ENCODE data around the gene WNT9A.

WNT9A gene

GRCh38 chr1:227903061-227903521 is 44.6 kb downstream of the WNT9A start:
- H3K9me3 ChIP-seq (ENCODE audit: control insufficient read depth, insufficient read depth, low read depth, low read length) = no peaks in the 10 kb centered on the region
- H3K27ac ChIP-seq (ENCODE audit: extremely low read depth, low read depth, low read length) = no peak overlapping the region
- H3K4me3 ChIP-seq (ENCODE audit: low read depth, low read length) = no peak overlapping the region
- TF ChIP-seq ZBTB44 (tag by site-specific recombination; IDR thresholded peaks at IDR 0.05) (no peak), ZNF335 (tag by site-specific recombination; conservative IDR thresholded peaks at IDR 0.05) (no peak), ZNF707 (tag by site-specific recombination; IDR thresholded peaks at IDR 0.05) (no peak), PATZ1 (tag by site-specific recombination; IDR thresholded peaks at IDR 0.05) (no peak), ZXDB (tag by site-specific recombination; IDR thresholded peaks at IDR 0.05) (no peak), BCL11A (tag by site-specific recombination; IDR thresholded peaks at IDR 0.05; ENCODE audit: low read depth) (no peak), ZFP69B (tag by site-specific recombination; IDR thresholded peaks at IDR 0.05) (no peak), ZNF398 (tag by site-specific recombination; IDR thresholded peaks at IDR 0.05) (no peak), ZNF138 (tag by site-specific recombination; IDR thresholded peaks at IDR 0.05; ENCODE audit: borderline replicate concordance) (no peak), ZBTB48 (tag by site-specific recombination; IDR thresholded peaks at IDR 0.05) (no peak), ZNF792 (tag by site-specific recombination; IDR thresholded peaks at IDR 0.05) (no peak)
- POLR2A ChIA-PET = no interaction called here
- H3K4me1 ChIP-seq (ENCODE audit: control insufficient read depth, insufficient read depth, low read length) = no peaks in the 10 kb centered on the region
- CTCF ChIA-PET = no interaction called here
- no peaks in the 10 kb centered on the region for H3K36me3 ChIP-seq (ENCODE audit: control insufficient read depth in 2 of 2, insufficient read depth in 1 of 2, low read length in 2 of 2)

GRCh38 chr1:227902641-227902990 is 45.1 kb downstream of the WNT9A start:
- CTCF ChIA-PET = no interaction called here
- no peak overlapping the region for H3K27ac ChIP-seq (ENCODE audit: extremely low read depth, low read depth, low read length)
- POLR2A ChIA-PET = no interaction called here

More at GRCh38 chr1:227902641-227902990, 45.1 kb downstream of the WNT9A start:
- H3K36me3 ChIP-seq (ENCODE audit: control insufficient read depth in 2 of 2, insufficient read depth in 1 of 2, low read length in 2 of 2) = no peaks in the 10 kb centered on the region
- TF ChIP-seq ZNF785 (tag by site-specific recombination; IDR thresholded peaks at IDR 0.05) (no peak), ZBTB6 (tag by site-specific recombination; IDR thresholded peaks at IDR 0.05) (no peak), ZNF311 (tag by site-specific recombination; IDR thresholded peaks at IDR 0.05; ENCODE audit: borderline replicate concordance) (no peak), ZNF341 (tag by site-specific recombination; IDR thresholded peaks at IDR 0.05; ENCODE audit: low read depth) (peak; percentile 28; the same call in 1 of the 2 replicates), KLF9 (tag by site-specific recombination; IDR thresholded peaks at IDR 0.05; ENCODE audit: low read depth) (no peak)
- no peaks in the 10 kb centered on the region for H3K9me3 ChIP-seq (ENCODE audit: control insufficient read depth, insufficient read depth, low read depth, low read length)
- H3K4me1 ChIP-seq (ENCODE audit: control insufficient read depth, insufficient read depth, low read length) = no peaks in the 10 kb centered on the region
- H3K4me3 ChIP-seq (ENCODE audit: low read depth, low read length) = no peak overlapping the region

All from HEK293 (cell line).